Measurements from ENCODE around the gene A3GALT2.

Gene A3GALT2

GRCh38 chr1:33349778-33350610, 29.1 kb upstream of the A3GALT2 start:
- DNase-seq = no peak

- DNase-seq = no peak
Observed at GRCh38 chr1:33349081-33349759, 28.3 kb upstream of the A3GALT2 start.

GRCh38 chr1:33348676-33349080, 27.8 kb upstream of the A3GALT2 start:
- DNase-seq = no peak

- DNase-seq = no peak
Observed at GRCh38 chr1:33348194-33348593, 27.3 kb upstream of the A3GALT2 start.

GRCh38 chr1:33347650-33347992, 26.7 kb upstream of the A3GALT2 start:
- no peak for DNase-seq

GRCh38 chr1:33346927-33347649, 26.2 kb upstream of the A3GALT2 start:
- no peak for DNase-seq

GRCh38 chr1:33346533-33346926, 25.6 kb upstream of the A3GALT2 start:
- no peak for DNase-seq

GRCh38 chr1:33344896-33345560, 24.1 kb upstream of the A3GALT2 start:
- DNase-seq = no peak

- no peak for DNase-seq
Observed at GRCh38 chr1:33343539-33343938, 22.6 kb upstream of the A3GALT2 start.

GRCh38 chr1:33342041-33342723, 21.3 kb upstream of the A3GALT2 start:
- no peak for DNase-seq

- DNase-seq = no peak
Observed at GRCh38 chr1:33341190-33341589, 20.3 kb upstream of the A3GALT2 start.

- DNase-seq = no peak
Observed at GRCh38 chr1:33339413-33339812, 18.5 kb upstream of the A3GALT2 start.

- DNase-seq = no peak
Observed at GRCh38 chr1:33338440-33339211, 17.7 kb upstream of the A3GALT2 start.

- no peak for DNase-seq
Observed at GRCh38 chr1:33338048-33338439, 17.1 kb upstream of the A3GALT2 start.

- no peak for DNase-seq
Observed at GRCh38 chr1:33337441-33337840, 16.5 kb upstream of the A3GALT2 start.

GRCh38 chr1:33336580-33336979, 15.7 kb upstream of the A3GALT2 start:
- no peak for DNase-seq

GRCh38 chr1:33335020-33335419, 14.1 kb upstream of the A3GALT2 start:
- no peak for DNase-seq

GRCh38 chr1:33334081-33334552, 13.2 kb upstream of the A3GALT2 start:
- DNase-seq = no peak

- no peak for DNase-seq
Observed at GRCh38 chr1:33332881-33333280, 12.0 kb upstream of the A3GALT2 start.

- DNase-seq = no peak
Observed at GRCh38 chr1:33332357-33332789, 11.5 kb upstream of the A3GALT2 start.

Data from cortex of kidney (tissue), 1 donor.